ENCODE results near the gene ZNF771. TPM values are rescaled to one million over a fixed set of nuclear protein-coding genes. Genes with fewer than 3 reads are reported as not detected.

ZNF771 gene
- total RNA-seq, 1 donor from 2014 or later, result 4.4 TPM

Other genes starting within 250 kb of the ZNF771 start
- 1,030 and 1,060 TPM in 2 replicates for gene CORO1A, start 224.0 kb upstream of the ZNF771 start, total RNA-seq
- 145 and 174 TPM in 2 replicates for gene BOLA2B, start 213.9 kb upstream of the ZNF771 start, total RNA-seq
- gene SLX1A, start 213.7 kb upstream of the ZNF771 start, total RNA-seq, result 54.2 and 77.0 TPM in 2 replicates
- 15.7 and 23.3 TPM in 2 replicates for gene SULT1A3, start 208.4 kb upstream of the ZNF771 start, total RNA-seq
- 42.9 and 48.1 TPM in 2 replicates for gene NPIPB13, start 159.1 kb upstream of the ZNF771 start, total RNA-seq
- gene CD2BP2, start 52.3 kb upstream of the ZNF771 start, total RNA-seq, result 87.8 and 88.0 TPM in 2 replicates
- gene TBC1D10B, start 37.1 kb upstream of the ZNF771 start, total RNA-seq, result 46.3 and 50.2 TPM in 2 replicates
- gene MYL11, start 32.8 kb upstream of the ZNF771 start, total RNA-seq, result not detected in 2 replicates
- 192 and 199 TPM in 2 replicates for gene SEPTIN1, start 25.0 kb upstream of the ZNF771 start, total RNA-seq
- gene ZNF48, start 12.2 kb upstream of the ZNF771 start, total RNA-seq, result 11.7 and 13.0 TPM in 2 replicates
- 66.7 and 81.5 TPM in 2 replicates for gene DCTPP1, start 22.4 kb downstream of the ZNF771 start, total RNA-seq
- gene SEPHS2, start 38.3 kb downstream of the ZNF771 start, total RNA-seq, result 79.1 and 80.0 TPM in 2 replicates
- 216 and 240 TPM in 2 replicates for gene ITGAL, start 65.1 kb downstream of the ZNF771 start, total RNA-seq
- 29.2 and 30.7 TPM in 2 replicates for gene ZNF768, start 119.0 kb downstream of the ZNF771 start, total RNA-seq
- gene ZNF747, start 127.3 kb downstream of the ZNF771 start, total RNA-seq, result 16.3 and 21.6 TPM in 2 replicates
- gene ZNF764, start 150.8 kb downstream of the ZNF771 start, total RNA-seq, result 16.1 and 19.2 TPM in 2 replicates
- 13.9 and 14.7 TPM in 2 replicates for gene ZNF688, start 164.1 kb downstream of the ZNF771 start, total RNA-seq
- gene ZNF785, start 178.1 kb downstream of the ZNF771 start, total RNA-seq, result 20.0 and 22.8 TPM in 2 replicates
- 10.1 and 11.6 TPM in 2 replicates for gene ZNF689, start 202.8 kb downstream of the ZNF771 start, total RNA-seq
- 63.5 and 77.9 TPM in 2 replicates for gene PRR14, start 243.4 kb downstream of the ZNF771 start, total RNA-seq

Data from activated B cell treated with CpG ODN at 0.5 μM for 24 hours (primary cell).